Measurements from ENCODE around the gene TPD52L1.

- TF ChIP-seq CTCF (IDR thresholded peaks at IDR 0.05; ENCODE audit: poor library complexity) (no peak), EZH2phosphoT487 (IDR thresholded peaks at IDR 0.05; ENCODE audit: low read depth, severe bottlenecking, unreplicated experiment) (no peak), EZH2 (IDR thresholded peaks at IDR 0.05; ENCODE audit: borderline replicate concordance) (no peak)
Measured at GRCh38 chr6:125246566-125246965, 93.0 kb downstream of the TPD52L1 start.

Measured in hepatocyte (in vitro differentiated cells).